Stimulated activated CD8-positive, alpha-beta memory T cell treated with anti-CD3 and anti-CD28 coated beads, Interleukin-7, amount 100 ng/mL, for 24 hours (primary cell): ENCODE results near the gene ALOX15.
"Not testable (repeated sequence)": the region's sequence is repeated elsewhere in the genome, so short reads cannot be mapped to it uniquely, and the experiment has no call there.

Experiments used
- DNase-seq: peaks from one replicate; pipeline ENCODE4 v3.0.0-alpha.2; 2020; ENCODE audit warnings: low read depth

Gene ALOX15, protein sequence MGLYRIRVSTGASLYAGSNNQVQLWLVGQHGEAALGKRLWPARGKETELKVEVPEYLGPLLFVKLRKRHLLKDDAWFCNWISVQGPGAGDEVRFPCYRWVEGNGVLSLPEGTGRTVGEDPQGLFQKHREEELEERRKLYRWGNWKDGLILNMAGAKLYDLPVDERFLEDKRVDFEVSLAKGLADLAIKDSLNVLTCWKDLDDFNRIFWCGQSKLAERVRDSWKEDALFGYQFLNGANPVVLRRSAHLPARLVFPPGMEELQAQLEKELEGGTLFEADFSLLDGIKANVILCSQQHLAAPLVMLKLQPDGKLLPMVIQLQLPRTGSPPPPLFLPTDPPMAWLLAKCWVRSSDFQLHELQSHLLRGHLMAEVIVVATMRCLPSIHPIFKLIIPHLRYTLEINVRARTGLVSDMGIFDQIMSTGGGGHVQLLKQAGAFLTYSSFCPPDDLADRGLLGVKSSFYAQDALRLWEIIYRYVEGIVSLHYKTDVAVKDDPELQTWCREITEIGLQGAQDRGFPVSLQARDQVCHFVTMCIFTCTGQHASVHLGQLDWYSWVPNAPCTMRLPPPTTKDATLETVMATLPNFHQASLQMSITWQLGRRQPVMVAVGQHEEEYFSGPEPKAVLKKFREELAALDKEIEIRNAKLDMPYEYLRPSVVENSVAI

DNA sequence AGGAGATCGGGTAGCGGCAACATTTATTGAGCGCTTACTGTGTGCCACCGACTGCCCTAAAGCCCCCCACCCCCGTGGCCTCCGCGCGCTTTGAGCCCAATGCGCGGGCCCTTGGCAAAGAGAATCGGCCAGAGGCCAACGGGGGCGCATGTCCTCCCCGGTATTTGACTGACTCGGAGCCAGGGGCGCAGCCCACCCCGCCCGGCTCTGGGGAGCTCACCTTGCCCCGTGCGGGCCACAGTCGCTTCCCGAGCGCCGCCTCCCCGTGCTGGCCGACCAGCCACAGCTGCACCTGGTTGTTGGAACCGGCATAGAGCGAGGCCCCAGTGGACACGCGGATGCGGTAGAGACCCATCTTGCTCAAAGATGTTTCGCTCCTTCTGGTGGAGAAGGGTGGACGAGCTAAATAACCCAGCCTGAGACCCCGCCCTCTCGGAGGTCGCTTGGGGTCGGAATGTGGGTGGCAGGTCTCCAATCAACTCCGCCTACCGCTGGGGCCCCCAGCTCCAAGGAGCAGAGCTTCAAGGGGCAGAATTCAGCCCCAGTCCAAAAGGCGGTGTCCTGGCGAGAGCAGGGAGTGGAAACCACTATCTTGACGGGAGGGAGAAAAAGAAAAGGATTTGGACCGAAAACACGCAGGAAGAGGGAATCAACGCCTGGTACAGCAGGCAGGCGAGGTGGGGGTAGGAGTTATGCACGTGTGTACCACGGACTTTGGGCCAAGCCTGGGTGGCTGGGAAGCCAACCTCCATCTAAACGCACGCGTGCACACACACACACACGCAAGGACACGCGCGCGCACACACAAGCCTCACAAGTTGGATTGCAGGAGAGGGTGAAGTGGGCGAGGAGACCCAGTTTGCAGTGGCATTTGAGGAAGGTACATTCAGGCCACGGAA, at the start of gene ALOX15:
Gene ALOX15 (minus strand): TSS at position 382 of the 899 bp plus-strand sequence. CDS start 27 bp downstream, at position 355.
- DNase-seq: no peak

DNA sequence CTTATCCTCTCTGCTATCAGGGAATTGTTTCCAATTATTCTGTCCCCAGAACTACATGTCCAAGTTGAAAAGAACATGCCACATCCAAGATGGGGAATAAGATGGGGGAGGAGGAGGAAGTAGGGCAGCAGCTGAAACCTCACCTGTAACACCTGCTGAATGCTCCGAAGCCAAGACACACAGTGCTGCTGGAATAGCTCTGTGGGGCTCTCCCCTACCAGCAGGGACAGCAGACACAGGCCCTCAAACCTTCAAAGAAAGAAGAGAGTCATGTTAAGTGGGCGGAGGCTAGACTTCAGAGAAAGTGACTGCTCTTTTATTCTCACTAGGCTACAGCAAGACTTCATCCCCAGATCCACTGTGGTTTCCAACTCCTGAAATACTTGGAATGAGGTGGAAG, 49.3 kb upstream of the ALOX15 start:
- no peak for DNase-seq

DNA sequence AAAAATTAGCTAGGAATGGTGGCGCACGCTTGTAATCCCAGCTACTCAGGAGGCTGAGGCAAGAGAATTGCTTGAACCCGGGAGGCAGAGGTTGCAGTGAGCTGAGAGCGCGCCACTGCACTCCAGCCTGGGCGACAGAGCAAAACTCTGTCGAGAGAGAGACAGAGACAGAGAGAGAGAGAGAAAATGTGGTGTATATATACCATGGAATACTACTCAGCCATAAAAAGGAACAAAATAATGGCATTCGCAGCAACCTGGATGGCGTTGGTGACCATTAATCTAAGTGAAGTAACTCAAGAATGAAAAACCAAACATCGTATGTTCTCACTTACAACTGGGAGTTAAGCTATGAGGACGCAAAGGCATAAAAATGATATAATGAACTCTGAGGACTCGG, 48.4 kb upstream of the ALOX15 start:
- DNase-seq: not testable (repeated sequence)

DNA sequence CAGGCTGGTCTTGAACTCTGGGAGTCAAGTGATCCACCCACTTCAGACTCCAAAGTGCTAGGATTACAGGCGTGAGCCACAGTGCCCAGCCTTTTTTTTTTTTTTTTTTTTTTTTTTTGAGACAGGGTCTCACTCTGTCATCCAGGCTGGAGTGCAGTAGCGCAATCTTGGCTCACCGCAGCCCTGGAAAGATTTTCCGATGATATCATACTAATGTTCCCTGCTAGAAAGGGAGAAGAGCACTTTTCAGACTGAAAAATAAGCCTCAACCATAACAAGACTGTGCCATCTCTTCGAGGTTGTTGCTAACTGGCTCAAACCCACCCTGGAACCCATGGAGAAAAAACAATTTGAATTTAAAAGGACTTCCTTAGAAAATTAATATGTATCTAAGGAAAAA, 42.3 kb upstream of the ALOX15 start:
- not testable (repeated sequence) for DNase-seq

DNA sequence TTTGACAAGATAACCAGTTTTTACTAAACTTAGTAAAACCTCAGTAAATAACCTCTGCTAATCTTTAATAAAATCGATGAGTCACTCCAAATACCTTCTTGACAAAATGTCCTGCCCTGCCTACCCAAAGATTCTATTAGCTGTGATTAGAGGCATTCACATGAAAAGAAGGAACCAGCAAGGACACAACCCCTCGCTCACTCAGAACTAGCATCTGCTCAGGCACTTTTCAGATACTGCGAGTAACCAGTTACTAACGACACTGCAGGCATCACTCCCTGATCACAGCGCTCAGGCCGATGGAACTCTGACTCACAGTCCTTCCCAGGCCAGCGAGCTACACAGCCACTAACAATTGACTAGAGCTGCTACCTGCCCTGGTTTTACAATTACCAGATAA, 38.2 kb upstream of the ALOX15 start:
- DNase-seq: no peak

DNA sequence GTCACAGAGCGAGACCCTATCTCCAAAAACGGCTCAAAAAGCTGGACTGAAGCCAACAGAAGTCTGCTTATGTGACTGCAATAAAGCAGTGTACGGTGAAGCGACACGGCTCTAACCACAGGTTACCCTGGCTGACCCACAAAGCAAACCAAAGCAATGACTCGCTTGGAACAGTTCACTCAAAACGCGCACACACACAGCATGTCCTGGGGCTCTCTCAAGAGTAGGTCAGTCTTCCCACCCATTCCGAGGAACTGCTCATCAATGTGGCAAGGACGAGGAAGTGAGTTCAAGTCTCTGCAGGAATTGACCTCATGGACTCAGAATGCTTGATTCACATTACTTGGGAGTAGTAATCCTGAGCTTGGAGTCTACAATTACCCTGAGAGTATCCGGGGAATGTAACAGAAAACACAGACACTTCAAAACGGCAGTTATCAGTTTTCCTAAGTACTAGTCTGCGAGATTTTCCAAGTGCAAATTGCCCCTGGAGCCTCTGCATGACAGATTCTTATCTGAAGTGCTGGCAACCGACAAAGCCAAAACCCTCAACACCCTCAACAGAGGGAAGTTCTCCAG, 37.1 kb upstream of the ALOX15 start:
- DNase-seq: no peak

DNA sequence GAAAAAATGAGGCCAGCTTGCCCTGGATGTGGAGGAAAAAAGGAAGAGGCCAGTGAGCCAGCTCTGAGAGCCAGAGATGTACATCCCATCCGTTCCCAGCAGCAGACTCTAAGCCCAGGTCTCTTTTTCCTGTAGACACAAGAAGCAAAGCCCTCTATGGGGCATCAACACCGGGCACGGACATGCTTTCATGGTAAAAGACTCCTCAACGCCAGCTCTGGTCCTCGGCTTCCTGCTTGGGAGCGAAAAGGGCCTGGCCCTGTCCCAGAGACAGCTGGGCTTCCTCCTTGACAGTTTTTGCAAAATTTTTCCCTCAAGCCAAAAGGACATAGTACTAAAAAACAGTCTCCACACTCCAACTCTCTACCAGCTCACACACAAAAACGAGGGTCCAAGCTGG, 35.3 kb upstream of the ALOX15 start:
- DNase-seq: no peak

DNA sequence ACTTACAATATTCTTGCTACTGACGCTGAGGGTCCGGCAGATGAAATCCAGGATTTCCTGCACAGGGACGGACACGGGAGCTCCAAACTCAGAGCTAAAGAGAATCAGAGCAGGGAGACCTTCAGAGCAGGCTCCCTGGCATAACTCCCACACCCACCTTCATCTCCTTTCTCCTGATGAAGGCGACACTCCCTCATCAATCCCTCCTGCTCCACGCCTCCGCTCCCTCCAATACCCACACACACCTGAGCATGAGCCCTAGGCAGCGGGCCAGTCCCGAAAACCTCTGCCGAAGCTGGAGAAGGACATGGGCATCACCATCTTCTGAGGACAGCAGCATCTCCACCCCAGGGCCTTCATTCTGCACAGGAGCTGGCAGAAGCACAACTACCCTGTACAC, 34.3 kb upstream of the ALOX15 start:
- no peak for DNase-seq

DNA sequence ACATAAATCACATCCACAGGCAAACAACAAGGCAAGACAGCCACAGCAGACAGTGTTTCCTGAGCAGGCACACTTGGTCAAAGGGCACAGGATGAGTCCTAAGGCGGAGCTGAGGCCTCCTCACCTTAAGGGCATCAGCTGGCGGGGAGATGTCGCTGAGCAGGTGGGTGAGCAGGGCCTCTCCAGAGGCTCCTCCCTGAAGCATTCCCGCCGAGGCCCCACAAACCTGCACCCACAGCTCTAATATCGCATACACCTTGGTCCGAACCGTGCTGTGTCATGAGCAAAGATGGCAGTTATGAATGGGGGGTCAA, 33.2 kb upstream of the ALOX15 start:
- DNase-seq: no peak

DNA sequence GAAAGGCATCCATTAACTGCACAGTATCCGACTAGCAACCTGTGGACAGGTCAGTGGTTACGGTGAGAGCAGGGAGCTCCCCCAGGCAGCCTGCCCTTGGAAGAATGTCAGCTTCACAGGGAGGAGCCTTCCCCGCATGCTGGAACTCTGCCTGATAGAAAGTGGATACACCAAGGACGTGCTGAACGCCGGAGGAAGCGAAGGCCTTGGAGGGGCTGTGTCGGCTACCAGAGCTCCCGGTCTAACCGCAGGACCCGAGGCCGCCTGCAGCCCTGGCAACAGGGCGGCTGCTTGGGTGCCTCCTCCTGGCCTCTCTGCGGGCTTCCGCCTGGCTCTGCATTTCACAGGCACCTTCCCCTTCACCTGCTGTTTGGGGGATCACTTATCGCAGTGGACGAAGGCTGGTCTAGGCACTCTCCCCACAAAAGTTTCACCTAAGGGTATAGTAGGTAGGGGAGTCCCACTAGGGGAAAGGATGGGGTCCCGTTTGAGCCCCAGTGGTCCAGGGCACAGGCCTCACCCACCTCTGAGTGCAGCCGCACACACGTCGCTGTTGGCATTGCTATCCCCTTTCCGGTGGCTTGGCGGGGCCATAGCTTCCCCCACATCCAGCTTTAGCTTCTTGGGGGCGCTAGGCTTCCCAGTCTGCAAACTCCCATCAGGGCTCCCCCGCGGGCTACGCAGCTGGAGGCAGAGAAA, 32.7 kb upstream of the ALOX15 start:
- DNase-seq: no peak

DNA sequence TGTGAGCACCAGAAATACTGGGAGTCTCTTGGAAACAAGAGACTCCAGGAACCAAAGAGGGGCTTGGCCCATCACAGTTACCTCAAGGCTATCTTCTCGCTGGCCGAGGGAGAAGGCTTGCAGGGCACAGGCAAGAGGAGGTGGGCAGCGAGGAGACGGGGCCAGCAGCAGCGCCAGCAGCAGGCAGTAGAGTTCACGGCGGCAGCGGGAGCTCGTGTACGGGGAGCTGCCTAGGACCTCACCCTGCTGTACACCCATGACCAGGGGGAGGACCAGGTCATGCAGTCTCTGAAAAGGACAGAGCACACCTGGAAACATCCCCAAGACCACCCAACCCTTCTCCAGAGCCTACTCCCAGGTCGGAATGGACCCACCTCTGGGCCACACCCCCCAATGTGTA, 31.7 kb upstream of the ALOX15 start:
- no peak for DNase-seq

DNA sequence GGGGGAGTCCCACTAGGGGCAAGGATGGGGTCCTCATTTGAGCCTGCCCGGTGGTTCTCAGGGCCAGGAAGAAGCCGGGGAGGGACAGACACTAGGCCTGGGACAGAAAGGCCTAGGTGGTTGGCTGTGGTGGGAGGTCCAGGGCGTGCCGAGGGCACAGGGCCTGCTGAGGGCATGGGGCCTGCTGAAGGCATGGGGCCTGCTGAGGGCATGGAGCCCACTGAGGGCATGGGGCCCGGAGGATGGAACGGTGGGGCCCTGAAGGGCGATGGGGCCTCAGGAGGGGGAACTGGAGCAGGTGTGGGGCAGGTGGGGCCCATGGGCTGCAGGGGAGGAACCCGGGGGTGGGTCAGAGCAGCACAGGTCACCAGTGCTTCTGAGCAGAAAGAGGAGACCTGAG, 31.3 kb upstream of the ALOX15 start:
- no peak for DNase-seq

DNA sequence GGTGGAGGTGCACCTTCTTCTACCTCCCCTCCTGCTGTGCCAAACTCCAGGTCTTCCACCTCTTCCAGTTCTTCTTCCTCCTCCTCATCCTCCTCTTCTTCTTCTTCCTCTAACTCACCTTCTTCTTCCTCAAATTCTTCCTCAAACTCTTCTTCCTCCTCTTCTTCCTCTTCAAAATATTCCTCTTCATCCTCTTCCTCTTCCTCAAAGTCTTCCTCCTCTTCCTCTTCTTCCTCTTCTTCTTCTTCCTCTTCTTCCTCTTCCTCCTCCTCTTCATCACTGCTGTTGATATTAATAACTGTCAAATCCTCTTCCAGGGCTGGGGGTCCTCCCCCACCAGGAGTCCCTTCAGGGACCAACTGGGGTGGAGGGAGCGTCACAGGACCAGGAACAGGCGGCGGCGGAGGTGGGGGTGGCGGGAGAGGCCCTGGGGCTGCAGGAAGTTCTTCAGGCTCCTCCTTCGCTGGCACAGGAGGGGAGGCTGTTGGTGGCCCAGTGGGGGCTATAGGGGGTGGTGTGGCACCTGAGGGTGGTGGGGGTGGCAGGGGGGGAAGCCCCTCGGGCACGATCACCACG, 30.7 kb upstream of the ALOX15 start:
- DNase-seq: no peak

DNA sequence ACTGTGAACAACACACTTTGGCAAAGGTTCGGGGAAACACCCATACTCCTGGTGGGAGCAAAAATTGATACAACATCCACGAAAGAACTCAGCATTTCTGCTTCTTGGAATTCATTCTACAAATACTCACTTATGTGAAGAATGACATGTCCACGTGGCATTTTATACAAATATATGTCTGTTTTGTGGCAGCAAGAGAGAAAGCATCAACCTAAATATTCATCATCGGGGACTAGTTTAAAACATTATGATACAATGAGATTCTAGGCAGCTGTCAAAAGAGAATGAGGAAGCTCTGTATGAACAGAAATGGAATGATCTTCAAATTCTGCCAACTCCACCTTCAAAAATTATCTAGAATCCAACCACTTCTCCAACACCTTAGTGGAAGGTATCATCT, 25.7 kb upstream of the ALOX15 start:
- DNase-seq: no peak

DNA sequence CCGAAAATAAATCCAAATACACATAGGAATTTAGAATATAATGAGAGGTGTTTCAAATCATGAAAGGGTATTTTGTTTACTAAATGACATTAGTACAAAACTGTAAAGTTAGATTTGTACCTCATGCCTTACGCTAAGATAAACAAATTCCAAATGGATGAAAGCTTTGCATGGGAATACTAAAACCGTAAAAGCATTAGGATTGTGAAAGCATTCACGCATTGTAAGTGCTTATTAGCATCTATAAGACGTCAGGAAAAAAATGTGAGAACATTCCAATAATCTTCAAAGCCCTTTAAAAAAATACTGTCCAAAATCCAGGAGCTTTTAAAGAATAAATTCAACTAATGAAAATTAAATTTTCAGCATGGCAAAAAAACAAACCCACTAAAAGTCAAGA, 24.8 kb upstream of the ALOX15 start:
- DNase-seq: no peak

DNA sequence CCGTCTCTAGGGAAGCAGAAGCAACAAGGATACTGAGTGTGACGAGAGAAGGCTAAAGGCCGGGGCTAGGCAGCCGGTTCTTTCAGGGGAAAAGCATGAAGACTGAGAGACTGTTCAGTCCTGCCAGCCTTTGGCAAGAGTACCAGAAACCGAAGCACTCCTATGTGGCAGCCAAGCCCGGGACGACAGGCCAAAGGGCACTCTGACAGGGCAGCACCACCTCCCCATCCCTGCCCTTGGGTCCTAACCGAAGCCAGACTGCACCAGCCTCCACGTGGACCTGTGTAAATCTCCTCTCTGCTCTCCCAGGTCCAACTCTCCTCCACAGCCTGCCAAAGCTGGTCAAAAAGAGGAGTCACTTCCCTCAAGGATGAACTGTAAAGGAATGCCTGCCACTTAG, 23.5 kb upstream of the ALOX15 start:
- DNase-seq: no peak

DNA sequence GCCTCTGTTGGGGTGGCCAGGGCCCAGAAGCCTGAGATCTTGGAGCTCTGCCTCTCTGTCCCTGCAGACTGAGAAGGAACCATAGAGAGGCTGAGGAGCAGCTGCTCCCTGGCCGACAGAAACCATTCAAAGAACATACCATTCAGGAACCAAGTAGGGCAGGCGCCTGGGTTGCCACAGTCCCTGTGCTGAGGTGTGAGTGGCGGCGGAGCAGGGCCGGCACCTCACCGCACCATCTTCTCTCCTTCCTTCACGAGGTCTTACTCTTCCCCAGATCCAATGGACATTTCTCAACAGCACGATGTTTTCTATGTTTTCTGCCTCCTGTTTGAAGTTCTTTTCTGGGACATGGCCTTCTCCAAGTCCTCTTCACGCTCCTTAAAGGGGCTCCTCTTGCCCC, 22.8 kb upstream of the ALOX15 start:
- no peak for DNase-seq

DNA sequence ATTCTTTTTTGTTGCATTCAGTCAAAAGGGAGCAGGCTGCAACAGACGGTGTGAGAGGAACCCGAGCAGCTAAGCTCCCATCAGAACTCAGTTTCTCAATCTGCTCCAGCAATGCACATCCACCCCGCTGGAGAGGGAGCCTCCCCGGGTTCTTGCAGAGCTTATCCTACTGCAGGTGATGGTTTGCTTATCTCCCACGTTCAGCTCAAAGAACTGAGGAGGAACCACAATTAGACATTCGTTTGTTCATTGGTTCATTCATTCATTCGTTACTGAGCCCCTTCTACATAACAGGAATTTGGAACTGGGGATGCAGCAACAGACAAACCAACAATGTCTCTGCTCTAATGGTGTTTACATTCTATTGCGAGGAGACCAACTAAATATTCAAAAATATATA, 22.2 kb upstream of the ALOX15 start:
- no peak for DNase-seq

DNA sequence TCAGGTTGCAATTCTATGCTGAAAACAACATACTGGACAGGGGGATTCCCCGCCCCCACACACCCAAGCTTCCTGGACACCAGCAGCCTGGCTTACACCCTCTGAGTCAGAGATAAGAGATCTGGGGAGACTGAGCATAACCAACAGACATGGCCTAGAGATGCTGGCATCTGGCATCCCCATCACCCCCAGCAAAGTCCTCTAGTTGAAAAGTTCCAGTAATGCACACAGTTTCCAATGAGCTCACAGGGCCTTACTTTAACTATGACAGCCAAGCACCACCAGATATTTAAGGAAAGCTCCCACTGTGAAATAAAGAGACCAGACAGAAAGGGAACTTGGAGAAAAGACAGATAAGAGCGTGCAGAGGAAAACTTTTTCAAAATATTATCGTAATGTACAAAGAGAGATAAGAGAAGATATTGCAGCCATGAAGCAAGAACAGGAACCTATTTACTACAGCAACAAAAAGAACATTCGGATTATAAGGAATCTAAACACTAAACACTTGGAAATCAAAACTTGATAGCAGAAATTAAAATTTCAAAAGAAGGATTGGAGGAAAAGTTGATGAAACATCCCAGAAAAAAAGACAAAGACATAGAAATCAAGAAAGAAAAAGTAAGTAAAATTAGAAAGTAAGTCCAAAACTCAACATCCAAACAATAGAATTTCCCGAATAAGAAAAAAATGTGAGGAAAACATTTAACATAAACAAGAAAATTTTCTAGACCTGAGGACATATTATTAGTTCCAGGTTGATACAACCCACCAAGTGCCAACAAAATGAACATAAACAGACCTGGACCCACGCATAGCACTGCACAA, 17.2 kb upstream of the ALOX15 start:
- DNase-seq: peak; percentile 25

DNA sequence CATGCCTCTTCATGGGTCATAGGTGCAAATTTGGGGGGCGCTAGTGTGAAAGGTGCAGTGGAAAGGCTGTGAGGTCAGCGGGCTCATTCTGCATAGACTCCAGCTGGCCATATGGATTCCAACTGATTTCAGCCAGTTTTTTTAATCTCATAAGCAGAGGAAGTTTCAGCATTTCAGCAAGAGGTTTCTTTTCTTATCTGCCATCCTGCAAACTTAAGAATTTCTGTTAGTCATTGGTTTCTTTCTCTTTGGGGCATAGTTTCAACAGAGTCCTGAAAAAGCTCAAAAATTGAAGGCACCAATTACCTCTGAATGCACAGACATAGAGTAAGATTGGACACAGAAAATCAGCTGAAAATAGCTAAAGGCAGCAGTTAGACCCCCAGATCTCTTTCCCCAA, 16.2 kb upstream of the ALOX15 start:
- no peak for DNase-seq

DNA sequence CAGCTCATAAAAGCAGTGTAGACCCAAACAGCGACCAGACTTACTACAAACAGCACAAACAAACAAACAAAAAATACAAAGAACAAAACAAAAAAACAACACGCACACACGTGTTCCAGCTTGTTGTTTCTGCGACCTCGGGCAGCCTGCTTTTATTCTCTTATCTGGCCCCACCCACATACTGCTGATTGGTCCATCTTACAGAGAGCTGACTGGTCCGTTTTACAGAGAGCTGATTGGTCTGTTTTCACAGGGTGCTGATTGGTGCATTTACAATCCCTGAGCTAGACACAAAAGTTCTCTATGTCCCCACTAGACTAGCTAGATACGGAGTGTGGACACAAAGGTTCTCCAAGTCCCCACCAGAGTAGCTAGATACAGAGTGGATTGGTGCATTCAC, 14.5 kb upstream of the ALOX15 start:
- not testable (repeated sequence) for DNase-seq
